ENCODE data around the gene SMC4. TPM values are rescaled to one million over a fixed set of nuclear protein-coding genes. Genes with fewer than 3 reads are reported as not detected.

SMC4 gene
- total RNA-seq, 2 donors from 2014 or later, result 43.1 to 134 TPM

DNA sequence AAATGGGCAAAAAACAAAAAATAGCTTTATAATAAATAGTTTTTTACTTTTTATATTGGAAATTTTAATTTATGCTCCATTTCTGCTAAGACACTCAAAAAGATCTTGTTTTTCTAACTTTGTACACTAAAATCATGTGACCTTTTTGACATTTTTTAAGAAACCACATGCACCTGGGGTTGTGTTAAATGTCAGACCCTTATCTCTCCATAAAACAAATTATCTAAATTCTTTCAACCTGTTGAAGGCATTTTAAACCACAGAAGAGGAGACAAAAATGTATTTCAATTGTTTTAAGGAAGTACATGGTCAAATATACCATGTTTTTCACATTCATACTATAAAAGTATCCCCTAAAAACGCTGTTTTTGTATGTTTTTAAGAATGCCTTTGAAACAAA, 29.7 kb upstream of the SMC4 start:
- Histone ChIP-seq H3K4me1 (no peaks in the 10 kb centered on the region), H3K9me3 (no peaks in the 10 kb centered on the region), H3K4me3 (no peak overlapping the region), H3K27me3 (no peaks in the 10 kb centered on the region), H3K9ac (ENCODE audit: low read depth in 2 of 2, low read length in 2 of 2) (no peak overlapping the region), H3K36me3 (no peaks in the 10 kb centered on the region), H3K27ac (no peak overlapping the region)
- intact Hi-C loops (cut with DNase I), result no loop called here
- TF ChIP-seq, protein P1, sequence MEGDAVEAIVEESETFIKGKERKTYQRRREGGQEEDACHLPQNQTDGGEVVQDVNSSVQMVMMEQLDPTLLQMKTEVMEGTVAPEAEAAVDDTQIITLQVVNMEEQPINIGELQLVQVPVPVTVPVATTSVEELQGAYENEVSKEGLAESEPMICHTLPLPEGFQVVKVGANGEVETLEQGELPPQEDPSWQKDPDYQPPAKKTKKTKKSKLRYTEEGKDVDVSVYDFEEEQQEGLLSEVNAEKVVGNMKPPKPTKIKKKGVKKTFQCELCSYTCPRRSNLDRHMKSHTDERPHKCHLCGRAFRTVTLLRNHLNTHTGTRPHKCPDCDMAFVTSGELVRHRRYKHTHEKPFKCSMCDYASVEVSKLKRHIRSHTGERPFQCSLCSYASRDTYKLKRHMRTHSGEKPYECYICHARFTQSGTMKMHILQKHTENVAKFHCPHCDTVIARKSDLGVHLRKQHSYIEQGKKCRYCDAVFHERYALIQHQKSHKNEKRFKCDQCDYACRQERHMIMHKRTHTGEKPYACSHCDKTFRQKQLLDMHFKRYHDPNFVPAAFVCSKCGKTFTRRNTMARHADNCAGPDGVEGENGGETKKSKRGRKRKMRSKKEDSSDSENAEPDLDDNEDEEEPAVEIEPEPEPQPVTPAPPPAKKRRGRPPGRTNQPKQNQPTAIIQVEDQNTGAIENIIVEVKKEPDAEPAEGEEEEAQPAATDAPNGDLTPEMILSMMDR (IDR thresholded peaks at IDR 0.05), result no peak
- no peak for DNase-seq

DNA sequence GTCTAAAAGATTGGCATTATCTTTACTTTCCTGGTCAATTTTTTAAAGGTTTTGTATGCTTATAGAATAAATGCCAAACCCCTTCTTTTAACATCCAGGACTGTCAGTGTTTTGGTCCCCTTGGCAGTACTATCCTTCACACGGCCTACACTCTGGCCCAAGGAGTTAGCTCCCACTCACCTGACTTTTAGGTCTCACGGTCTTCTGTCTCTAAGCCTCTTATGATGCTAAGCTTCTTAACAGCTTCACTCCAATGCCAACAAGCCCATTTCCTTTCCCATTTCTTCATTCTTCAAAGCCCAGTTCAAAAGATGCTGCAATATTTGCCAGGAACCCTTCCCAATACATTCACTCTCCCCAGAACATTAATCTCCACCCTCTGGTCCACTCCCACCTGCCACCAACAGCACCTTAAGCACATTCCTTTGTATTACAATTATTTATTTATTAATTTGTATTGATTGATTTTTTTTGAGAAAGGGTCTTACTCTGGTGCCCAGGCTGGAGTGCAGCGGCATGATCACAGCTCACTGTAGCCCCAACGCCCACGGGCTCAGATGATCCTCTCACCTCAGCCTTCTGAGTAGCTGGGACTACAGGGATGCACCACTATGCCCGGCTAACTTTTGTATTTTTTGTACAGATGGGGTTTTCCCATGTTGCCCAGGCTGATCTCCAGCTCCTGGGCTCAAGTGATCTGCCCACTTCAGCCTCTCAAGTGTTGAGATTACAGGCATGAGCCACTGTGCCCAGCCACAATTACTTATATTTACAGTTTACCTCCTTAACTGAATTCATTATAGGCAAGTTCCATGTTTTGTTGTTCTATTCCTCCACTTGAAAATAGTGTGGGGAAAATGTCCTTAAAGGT, 28.2 kb upstream of the SMC4 start:
- H3K27me3 ChIP-seq, result no peaks in the 10 kb centered on the region
- DNase-seq, result no peak
- no peak overlapping the region for H3K4me3 ChIP-seq
- H3K27ac ChIP-seq, result no peak overlapping the region
- no peaks in the 10 kb centered on the region for H3K9me3 ChIP-seq
- TF ChIP-seq, protein P1 (IDR thresholded peaks at IDR 0.05), result no peak
- H3K9ac ChIP-seq (ENCODE audit: low read depth in 2 of 2, low read length in 2 of 2), result no peak overlapping the region
- intact Hi-C loops (cut with DNase I), result no loop called here
- no peaks in the 10 kb centered on the region for H3K4me1 ChIP-seq
- no peaks in the 10 kb centered on the region for H3K36me3 ChIP-seq

GRCh38 chr3:160372780-160373179, 26.7 kb upstream of the SMC4 start:
- TF ChIP-seq, protein P1 (IDR thresholded peaks at IDR 0.05), result no peak
- intact Hi-C loops (cut with DNase I), result no loop called here
- no peak overlapping the region for H3K4me3 ChIP-seq
- H3K27ac ChIP-seq, result no peak overlapping the region
- H3K36me3 ChIP-seq, result no peaks in the 10 kb centered on the region
- DNase-seq, result no peak
- H3K4me1 ChIP-seq, result no peaks in the 10 kb centered on the region
- no peaks in the 10 kb centered on the region for H3K27me3 ChIP-seq
- H3K9ac ChIP-seq (ENCODE audit: low read depth in 2 of 2, low read length in 2 of 2), result no peak overlapping the region
- H3K9me3 ChIP-seq, result no peaks in the 10 kb centered on the region

GRCh38 chr3:160373655-160374054, 25.8 kb upstream of the SMC4 start:
- Histone ChIP-seq H3K9me3 (no peaks in the 10 kb centered on the region), H3K4me3 (no peak overlapping the region), H3K4me1 (no peaks in the 10 kb centered on the region), H3K36me3 (no peaks in the 10 kb centered on the region), H3K9ac (ENCODE audit: low read depth in 2 of 2, low read length in 2 of 2) (no peak overlapping the region), H3K27ac (no peak overlapping the region), H3K27me3 (no peaks in the 10 kb centered on the region)
- TF ChIP-seq, protein P1 (IDR thresholded peaks at IDR 0.05), result no peak
- no peak for DNase-seq
- intact Hi-C loops (cut with DNase I), result no loop called here

DNA sequence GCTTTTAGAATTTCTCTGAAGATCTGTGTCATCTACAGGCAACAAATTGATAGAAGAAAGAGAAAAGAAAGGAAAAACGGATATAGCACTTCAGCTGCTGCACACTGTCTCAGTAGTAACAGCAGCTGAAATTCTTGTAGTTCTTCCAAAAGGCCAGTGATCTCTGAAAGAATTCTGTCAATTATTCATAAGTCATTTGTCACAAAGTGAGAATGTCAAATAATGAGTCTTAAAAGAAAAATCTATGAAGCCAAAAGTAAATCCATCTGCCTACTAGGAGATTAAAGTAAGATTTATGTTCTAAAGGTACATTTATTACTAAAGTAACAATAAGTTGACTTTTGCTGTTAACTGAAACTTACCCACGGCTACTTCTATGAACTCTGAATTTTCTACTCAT, 25.0 kb upstream of the SMC4 start:
- no peak overlapping the region for H3K4me3 ChIP-seq
- H3K9me3 ChIP-seq, result no peaks in the 10 kb centered on the region
- no peak overlapping the region for H3K27ac ChIP-seq
- H3K4me1 ChIP-seq, result no peaks in the 10 kb centered on the region
- H3K9ac ChIP-seq (ENCODE audit: low read depth in 2 of 2, low read length in 2 of 2), result no peak overlapping the region
- no peaks in the 10 kb centered on the region for H3K36me3 ChIP-seq
- H3K27me3 ChIP-seq, result no peaks in the 10 kb centered on the region
- TF ChIP-seq, protein P1 (IDR thresholded peaks at IDR 0.05), result no peak
- DNase-seq, result no peak
- intact Hi-C loops (cut with DNase I), result no loop called here
